Measurements from ENCODE around the gene CRYGD.

- TF ChIP-seq MYC (IDR thresholded peaks at IDR 0.05; ENCODE audit: low read depth, low read length) (no peak), MYC (CRISPR knock-in tag; IDR thresholded peaks at IDR 0.05; ENCODE audit: borderline replicate concordance, low read depth) (no peak), FOXP1 (CRISPR knock-in tag; IDR thresholded peaks at IDR 0.05) (no peak), HMGXB4 (CRISPR knock-in tag; IDR thresholded peaks at IDR 0.05) (no peak), PHTF2 (CRISPR knock-in tag; IDR thresholded peaks at IDR 0.05) (no peak), ETV5 (CRISPR knock-in tag; IDR thresholded peaks at IDR 0.05; ENCODE audit: low read depth) (no peak), PHF8 (IDR thresholded peaks at IDR 0.05; ENCODE audit: borderline replicate concordance, low read length) (no peak), MAFF (IDR thresholded peaks at IDR 0.05; ENCODE audit: low read length) (no peak)
- TF ChIP-seq, protein P1, sequence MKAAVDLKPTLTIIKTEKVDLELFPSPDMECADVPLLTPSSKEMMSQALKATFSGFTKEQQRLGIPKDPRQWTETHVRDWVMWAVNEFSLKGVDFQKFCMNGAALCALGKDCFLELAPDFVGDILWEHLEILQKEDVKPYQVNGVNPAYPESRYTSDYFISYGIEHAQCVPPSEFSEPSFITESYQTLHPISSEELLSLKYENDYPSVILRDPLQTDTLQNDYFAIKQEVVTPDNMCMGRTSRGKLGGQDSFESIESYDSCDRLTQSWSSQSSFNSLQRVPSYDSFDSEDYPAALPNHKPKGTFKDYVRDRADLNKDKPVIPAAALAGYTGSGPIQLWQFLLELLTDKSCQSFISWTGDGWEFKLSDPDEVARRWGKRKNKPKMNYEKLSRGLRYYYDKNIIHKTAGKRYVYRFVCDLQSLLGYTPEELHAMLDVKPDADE (conservative IDR thresholded peaks at IDR 0.05; ENCODE audit: control insufficient read depth, low read depth, low read length): no peak
These were observed 15.1 kb upstream of the CRYGD start for GRCh38 chr2:208139447-208139846.

Data from K562 (cell line).